ENCODE results near the gene IL13RA2. TPM values are rescaled to one million over a fixed set of nuclear protein-coding genes. Genes with fewer than 3 reads are reported as not detected.

The IL13RA2 gene
- total RNA-seq, 1 experiment from 2014 or later, result not detected

DNA sequence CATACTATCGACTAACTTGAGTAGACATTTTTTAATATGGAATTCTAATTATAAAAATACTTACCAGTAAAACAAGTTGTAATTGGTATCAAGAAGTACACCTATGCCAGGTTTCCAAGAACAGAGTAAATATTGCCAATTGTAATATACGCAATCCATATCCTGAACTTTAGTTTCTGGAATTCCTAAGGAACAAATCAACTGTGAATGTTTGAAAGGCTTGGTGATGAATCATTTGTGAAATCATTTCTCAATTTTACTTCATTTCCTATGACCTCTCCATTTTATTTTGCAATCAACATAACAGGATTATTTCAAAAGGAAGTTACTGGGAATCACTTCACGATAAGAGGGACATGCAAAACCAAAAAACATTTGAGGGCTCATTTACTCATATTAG lies 3.7 kb downstream of the IL13RA2 start:
- DNase-seq (ENCODE audit: low read depth), result no peak
- in situ Hi-C loops (cut with HindIII; ENCODE audit: low pct_unique_long_range_greater_than_20kb, low sequenced_read_pairs), result no loop called here

DNA sequence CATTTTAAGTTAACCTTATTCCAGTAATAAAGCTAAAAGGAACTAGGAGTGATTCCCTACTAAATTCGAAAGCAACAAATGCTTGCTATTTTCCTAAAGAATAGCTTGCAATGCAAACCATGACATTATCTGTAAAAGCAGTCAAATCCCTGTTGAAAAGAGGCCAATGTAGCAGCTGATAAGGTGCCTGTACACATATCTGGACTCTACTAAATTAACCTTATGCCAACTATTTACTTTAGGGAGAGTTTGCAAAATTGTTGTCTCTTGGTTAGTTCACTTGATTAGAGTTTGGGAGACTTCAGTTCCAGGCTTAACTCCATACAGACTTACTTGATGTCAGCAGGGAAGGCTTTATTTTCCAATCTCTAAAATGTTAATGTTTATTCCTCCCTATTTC lies 6.0 kb downstream of the IL13RA2 start:
- DNase-seq (ENCODE audit: low read depth), result no peak
- in situ Hi-C loops (cut with HindIII; ENCODE audit: low pct_unique_long_range_greater_than_20kb, low sequenced_read_pairs), result no loop called here

DNA sequence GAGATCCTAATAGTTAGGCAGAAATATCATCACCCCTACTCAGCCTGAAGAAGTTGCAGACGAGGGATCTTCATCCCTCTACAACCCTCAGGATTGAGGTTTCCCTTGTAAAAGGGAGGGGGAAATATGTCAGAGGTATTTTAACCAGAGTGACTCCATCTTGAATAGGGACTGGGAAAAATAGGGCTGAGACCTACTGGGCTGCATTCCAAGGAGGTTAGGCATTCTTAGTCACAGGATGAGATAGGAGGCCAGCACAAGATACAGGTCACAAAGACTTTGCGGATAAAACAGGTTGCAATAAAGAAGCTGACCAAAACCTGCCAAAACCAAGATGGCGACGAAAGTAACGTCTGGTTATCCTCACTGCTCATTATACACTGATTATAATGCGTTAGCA lies 17.5 kb downstream of the IL13RA2 start:
- in situ Hi-C loops (cut with HindIII; ENCODE audit: low pct_unique_long_range_greater_than_20kb, low sequenced_read_pairs), result no loop called here
- DNase-seq (ENCODE audit: low read depth), result no peak

DNA sequence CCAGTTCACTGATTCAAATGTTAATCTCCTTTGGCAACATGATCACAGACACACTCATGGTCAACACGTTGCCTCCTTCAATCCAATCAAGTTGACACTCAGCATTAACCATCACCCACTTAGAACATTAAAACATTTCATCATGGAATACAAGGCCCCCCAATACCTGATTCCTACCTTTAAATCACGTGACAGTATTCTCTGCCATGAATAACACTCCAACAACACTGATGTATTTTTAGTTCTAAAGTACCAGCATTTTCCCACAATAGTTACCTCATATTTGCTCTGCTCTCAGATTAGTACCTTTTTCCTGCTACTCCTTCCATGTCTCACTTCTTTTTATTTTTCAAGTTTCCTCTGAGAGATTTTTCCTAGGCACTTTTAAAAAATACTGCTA lies 19.6 kb downstream of the IL13RA2 start:
- no peak for DNase-seq (ENCODE audit: low read depth)
- in situ Hi-C loops (cut with HindIII; ENCODE audit: low pct_unique_long_range_greater_than_20kb, low sequenced_read_pairs), result no loop called here

DNA sequence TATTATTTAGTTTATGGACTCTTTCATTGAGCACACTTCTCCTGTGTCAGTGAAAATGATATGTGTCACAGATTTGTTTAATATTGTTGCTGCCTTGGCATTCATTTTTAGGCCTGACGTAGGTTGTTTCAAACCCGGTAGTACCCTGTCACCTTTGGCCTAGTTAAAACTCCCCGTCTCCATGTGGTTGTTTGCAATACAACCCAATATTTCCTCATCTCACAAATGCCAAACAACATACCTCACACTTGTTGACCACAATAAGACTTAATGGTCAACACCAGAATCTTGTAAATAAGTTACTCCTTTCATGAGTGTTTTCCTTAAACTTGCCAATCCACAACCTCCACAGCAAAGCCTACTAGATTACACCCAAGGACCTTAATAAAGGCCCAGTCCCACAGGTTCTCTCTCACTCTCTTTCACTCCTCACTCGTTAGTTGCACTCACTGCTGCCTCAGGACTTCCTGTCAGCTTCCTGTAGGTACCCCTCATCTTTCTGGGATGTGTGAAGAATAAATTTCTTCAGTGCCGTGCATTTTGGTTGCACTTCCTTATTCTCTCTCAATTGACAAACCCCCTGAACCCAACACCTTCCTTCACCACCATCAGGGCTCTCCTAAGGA lies 31.3 kb downstream of the IL13RA2 start:
- DNase-seq (ENCODE audit: low read depth), result no peak
- in situ Hi-C loops (cut with HindIII; ENCODE audit: low pct_unique_long_range_greater_than_20kb, low sequenced_read_pairs), result no loop called here

DNA sequence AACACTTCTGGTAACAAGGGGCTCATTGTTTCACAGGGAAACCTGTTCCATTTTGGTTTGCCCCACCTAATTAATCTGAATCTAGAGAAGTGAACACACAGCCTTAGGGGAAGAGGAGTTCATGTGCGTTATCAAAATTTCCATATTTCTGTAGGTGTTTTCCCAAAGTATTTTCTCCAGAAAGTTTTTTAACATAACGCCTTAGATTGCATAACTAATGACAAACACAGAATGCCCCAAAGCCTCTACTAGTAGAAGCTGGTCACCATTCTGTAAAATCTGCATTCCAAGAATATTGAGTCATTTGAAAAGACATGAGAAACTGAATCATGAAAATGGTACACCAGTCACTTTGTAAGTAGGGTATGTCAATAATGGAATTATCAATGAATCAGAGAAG lies 41.1 kb downstream of the IL13RA2 start:
- in situ Hi-C loops (cut with HindIII; ENCODE audit: low pct_unique_long_range_greater_than_20kb, low sequenced_read_pairs), result no loop called here
- DNase-seq (ENCODE audit: low read depth), result no peak

DNA sequence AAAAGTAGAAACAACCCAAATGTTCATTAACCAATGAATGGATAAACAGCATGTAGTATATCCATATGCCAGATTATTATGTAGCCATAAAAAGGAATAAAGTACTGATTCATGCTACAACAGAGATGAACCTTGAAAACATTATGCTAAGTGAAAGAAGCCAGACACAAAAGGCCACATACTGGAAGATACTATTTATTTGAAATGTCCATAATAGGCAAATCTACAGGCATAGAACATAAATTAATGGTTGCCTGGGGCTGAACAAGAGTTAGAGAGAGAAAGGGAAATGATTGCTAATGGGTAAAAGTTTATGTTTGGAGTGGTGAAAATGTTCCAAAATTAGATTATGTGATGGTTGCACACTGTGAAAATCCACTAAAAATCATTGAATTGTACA lies 44.4 kb downstream of the IL13RA2 start:
- no peak for DNase-seq (ENCODE audit: low read depth)
- in situ Hi-C loops (cut with HindIII; ENCODE audit: low pct_unique_long_range_greater_than_20kb, low sequenced_read_pairs), result no loop called here

DNA sequence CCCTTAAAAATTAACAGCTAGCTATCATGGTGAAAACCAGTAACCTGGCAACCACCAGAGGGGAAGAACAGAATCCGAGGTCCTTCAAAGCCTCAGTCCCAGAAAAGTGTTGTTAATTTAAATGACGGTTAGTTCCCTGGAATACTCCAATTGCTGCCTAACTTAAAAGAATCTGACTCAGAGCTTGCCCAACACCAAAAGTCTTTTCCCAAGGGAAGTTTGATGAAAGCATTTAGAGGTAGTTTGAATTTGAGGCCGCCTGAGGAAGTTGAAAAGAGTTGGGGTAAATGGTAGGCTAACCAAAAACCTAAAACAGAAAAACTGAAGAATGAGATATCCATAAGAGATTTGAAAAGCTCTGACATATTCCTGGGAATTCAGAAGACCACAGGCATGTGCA lies 46.6 kb downstream of the IL13RA2 start:
- in situ Hi-C loops (cut with HindIII; ENCODE audit: low pct_unique_long_range_greater_than_20kb, low sequenced_read_pairs), result no loop called here
- DNase-seq (ENCODE audit: low read depth), result no peak

DNA sequence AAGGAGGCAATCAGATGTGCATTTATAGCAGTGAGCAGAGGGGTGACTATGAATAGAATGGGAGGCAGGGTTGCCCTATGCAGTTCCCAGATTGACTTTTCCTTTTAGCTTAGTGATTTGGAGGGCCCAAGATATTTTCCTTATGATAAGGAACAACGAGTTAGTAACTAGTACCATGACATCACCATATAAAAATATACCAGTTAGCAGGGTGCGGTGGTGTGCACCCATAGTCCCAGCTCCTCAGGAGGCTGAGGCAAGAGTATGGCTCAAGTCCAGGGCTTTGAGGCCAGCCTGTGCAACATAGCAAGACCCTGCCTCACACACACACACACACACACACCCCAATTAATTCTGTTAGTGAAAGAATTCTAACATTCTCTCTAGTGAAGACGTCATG lies 53.0 kb downstream of the IL13RA2 start:
- in situ Hi-C loops (cut with HindIII; ENCODE audit: low pct_unique_long_range_greater_than_20kb, low sequenced_read_pairs), result no loop called here
- DNase-seq (ENCODE audit: low read depth), result no peak

DNA sequence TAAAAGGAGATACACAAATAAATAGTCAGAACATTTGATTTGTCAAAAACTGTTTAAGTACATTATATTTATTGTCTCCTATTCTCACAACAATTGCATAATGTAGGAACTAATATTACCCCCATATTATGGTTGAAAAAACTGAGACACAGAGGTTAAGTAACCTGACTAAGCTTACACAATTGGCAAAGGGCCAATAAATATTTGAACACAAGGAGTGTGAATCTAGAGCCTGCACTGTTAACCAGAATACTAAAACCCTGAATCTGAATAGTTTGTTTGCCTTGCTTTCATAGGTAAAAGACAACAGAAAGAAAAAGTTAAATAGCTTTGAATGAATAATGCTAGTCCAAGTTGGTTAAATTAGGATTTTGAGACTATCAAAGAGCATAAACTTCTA lies 55.2 kb downstream of the IL13RA2 start:
- no peak for DNase-seq (ENCODE audit: low read depth)
- in situ Hi-C loops (cut with HindIII; ENCODE audit: low pct_unique_long_range_greater_than_20kb, low sequenced_read_pairs), result no loop called here

DNA sequence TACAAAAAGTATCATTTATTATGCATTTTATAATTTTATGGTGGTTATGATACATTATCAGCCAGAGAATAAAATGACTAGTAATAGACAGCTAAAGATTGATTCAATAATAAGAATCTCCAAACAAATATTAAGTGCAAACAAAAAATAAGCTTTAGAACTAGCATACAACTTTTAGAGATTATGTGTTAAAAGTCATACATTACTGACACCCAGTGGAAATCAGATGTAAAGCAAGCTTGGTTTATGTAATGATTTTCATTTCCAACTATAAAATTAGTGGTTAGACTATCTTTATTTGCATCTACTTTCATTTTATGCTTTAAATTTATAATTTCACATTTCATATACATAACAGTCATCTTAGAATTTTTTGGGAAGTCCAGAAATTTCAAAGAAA lies 57.7 kb downstream of the IL13RA2 start:
- no peak for DNase-seq (ENCODE audit: low read depth)
- in situ Hi-C loops (cut with HindIII; ENCODE audit: low pct_unique_long_range_greater_than_20kb, low sequenced_read_pairs), result no loop called here

Other genes starting within 250 kb of the IL13RA2 start
- gene RBMXL3, start 171.8 kb upstream of the IL13RA2 start, total RNA-seq (2014; rRNA removed; shearing (Covaris generic); ENCODE audit: low replicate concordance), result not detected in 2 replicates
- not detected in 2 replicates for gene LRCH2, start 216.5 kb upstream of the IL13RA2 start, total RNA-seq (2014; rRNA removed; shearing (Covaris generic); ENCODE audit: low replicate concordance)